ENCODE results near the gene SPOCK1. TPM values are rescaled to one million over a fixed set of nuclear protein-coding genes. Genes with fewer than 3 reads are reported as not detected.

The SPOCK1 gene
- total RNA-seq, 1 experiment from 2014 or later, result 0.27 TPM

DNA sequence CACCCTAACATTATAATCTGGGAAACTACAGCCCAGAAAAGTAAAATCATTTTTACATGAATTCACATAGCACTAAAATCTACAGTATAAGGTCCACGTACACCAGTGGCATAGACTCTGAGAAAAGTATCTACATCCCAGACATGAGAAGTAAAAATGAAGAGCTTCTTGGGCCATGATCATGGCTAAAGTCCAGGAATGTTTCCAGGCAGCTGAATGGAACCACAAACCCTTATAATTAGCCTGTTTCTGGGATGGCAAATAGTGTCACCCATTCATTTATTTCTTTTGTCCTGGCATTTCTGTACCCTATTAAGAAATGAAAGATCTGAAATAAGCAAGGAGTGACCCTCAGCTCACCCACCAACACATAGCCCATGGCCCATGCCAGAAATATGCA is 217.9 kb downstream of the SPOCK1 start:
- Histone ChIP-seq H3K4me1 (ENCODE audit: control insufficient read depth in 1 of 2, insufficient read depth in 2 of 2, low read length in 2 of 2) (no peaks in the 10 kb centered on the region), H2AFZ (ENCODE audit: low read depth, low read length, poor library complexity, severe bottlenecking) (no peak overlapping the region), H3K9me2 (ENCODE audit: insufficient read depth) (no peaks in the 10 kb centered on the region), H3K4me2 (ENCODE audit: low read length) (no peak overlapping the region), H3K9me3 (ENCODE audit: control insufficient read depth in 1 of 2, insufficient read depth in 1 of 2, low read depth in 1 of 2, low read length in 2 of 2) (no peaks in the 10 kb centered on the region), H3K27ac (ENCODE audit: low read depth, low read length) (no peak overlapping the region), H3K27me3 (ENCODE audit: insufficient read depth, low read length) (peaks cover 21% of the 10 kb centered on the region), H3K9ac (ENCODE audit: low read length) (no peak overlapping the region), H4K20me1 (ENCODE audit: insufficient read depth) (no peaks in the 10 kb centered on the region), H3K79me2 (ENCODE audit: insufficient read depth, low read length) (no peaks in the 10 kb centered on the region), H3K4me3 (replicated peaks in 1 of 2; ENCODE audit: low read depth in 1 of 2, low read length in 2 of 2) (no peak overlapping the region), H3K36me3 (ENCODE audit: control insufficient read depth in 1 of 2, insufficient read depth in 2 of 2, low read length in 2 of 2) (no peaks in the 10 kb centered on the region)
- BruUV-seq (replicated peaks), result no TSS peak
- ChIA-PET CTCF (no interaction called here), POLR2A (no interaction called here), RAD21 (ENCODE audit: low non-redundant PET in 1 of 2, low total read pairs in 2 of 2, uncharacterized antibody in 2 of 2, unreplicated experiment in 2 of 2) (no interaction called here)
- intact Hi-C loops (cut with micrococcal nuclease), result no loop called here
- TF ChIP-seq ZFX (IDR thresholded peaks at IDR 0.05) (no peak), YY1 (IDR thresholded peaks at IDR 0.05; ENCODE audit: extremely low read depth, insufficient replicate concordance, low read depth, low read length) (no peak)
- ATAC-seq (no peak), DNase-seq (ENCODE audit: low read depth, low spot score) (no peak)

DNA sequence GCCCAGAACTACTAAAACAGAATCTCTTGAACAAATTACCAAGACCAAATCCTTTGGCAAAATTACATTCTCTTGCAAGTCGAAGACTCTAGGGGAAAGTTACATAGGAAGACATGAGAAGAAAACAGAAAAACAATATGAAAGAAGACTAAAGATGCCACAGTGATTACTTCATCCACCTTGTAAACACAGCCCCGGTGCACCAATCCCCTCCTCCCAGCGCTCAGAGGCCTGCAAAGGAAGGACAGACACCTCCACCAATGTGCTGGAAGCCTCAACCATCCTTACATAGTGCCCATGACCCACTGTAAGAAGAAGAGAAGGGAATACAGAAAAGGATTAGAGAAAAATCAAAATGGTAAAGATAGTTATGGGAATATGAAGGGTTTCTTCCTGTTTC is 218.5 kb downstream of the SPOCK1 start:
- Histone ChIP-seq H4K20me1 (ENCODE audit: insufficient read depth) (no peaks in the 10 kb centered on the region), H3K9me2 (ENCODE audit: insufficient read depth) (no peaks in the 10 kb centered on the region), H3K4me1 (ENCODE audit: control insufficient read depth in 1 of 2, insufficient read depth in 2 of 2, low read length in 2 of 2) (no peaks in the 10 kb centered on the region), H3K9ac (ENCODE audit: low read length) (no peak overlapping the region), H3K4me3 (replicated peaks in 1 of 2; ENCODE audit: low read depth in 1 of 2, low read length in 2 of 2) (no peak overlapping the region), H3K27ac (ENCODE audit: low read depth, low read length) (no peak overlapping the region), H3K27me3 (ENCODE audit: insufficient read depth, low read length) (peaks cover 20% of the 10 kb centered on the region), H3K4me2 (ENCODE audit: low read length) (no peak overlapping the region), H2AFZ (ENCODE audit: low read depth, low read length, poor library complexity, severe bottlenecking) (no peak overlapping the region), H3K36me3 (ENCODE audit: control insufficient read depth in 1 of 2, insufficient read depth in 2 of 2, low read length in 2 of 2) (no peaks in the 10 kb centered on the region), H3K79me2 (ENCODE audit: insufficient read depth, low read length) (no peaks in the 10 kb centered on the region), H3K9me3 (ENCODE audit: control insufficient read depth in 1 of 2, insufficient read depth in 1 of 2, low read depth in 1 of 2, low read length in 2 of 2) (no peaks in the 10 kb centered on the region)
- TF ChIP-seq, protein P1, sequence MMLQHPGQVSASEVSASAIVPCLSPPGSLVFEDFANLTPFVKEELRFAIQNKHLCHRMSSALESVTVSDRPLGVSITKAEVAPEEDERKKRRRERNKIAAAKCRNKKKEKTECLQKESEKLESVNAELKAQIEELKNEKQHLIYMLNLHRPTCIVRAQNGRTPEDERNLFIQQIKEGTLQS (IDR thresholded peaks at IDR 0.05), result no peak
- TF ChIP-seq SP1 (IDR thresholded peaks at IDR 0.05; ENCODE audit: low read depth), result no peak
- TF ChIP-seq, protein P2, sequence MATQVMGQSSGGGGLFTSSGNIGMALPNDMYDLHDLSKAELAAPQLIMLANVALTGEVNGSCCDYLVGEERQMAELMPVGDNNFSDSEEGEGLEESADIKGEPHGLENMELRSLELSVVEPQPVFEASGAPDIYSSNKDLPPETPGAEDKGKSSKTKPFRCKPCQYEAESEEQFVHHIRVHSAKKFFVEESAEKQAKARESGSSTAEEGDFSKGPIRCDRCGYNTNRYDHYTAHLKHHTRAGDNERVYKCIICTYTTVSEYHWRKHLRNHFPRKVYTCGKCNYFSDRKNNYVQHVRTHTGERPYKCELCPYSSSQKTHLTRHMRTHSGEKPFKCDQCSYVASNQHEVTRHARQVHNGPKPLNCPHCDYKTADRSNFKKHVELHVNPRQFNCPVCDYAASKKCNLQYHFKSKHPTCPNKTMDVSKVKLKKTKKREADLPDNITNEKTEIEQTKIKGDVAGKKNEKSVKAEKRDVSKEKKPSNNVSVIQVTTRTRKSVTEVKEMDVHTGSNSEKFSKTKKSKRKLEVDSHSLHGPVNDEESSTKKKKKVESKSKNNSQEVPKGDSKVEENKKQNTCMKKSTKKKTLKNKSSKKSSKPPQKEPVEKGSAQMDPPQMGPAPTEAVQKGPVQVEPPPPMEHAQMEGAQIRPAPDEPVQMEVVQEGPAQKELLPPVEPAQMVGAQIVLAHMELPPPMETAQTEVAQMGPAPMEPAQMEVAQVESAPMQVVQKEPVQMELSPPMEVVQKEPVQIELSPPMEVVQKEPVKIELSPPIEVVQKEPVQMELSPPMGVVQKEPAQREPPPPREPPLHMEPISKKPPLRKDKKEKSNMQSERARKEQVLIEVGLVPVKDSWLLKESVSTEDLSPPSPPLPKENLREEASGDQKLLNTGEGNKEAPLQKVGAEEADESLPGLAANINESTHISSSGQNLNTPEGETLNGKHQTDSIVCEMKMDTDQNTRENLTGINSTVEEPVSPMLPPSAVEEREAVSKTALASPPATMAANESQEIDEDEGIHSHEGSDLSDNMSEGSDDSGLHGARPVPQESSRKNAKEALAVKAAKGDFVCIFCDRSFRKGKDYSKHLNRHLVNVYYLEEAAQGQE (IDR thresholded peaks at IDR 0.05; ENCODE audit: low read depth), result no peak
- TF ChIP-seq EZH2phosphoT487 (IDR thresholded peaks at IDR 0.05; ENCODE audit: borderline replicate concordance), result no peak
- TF ChIP-seq, protein P3, sequence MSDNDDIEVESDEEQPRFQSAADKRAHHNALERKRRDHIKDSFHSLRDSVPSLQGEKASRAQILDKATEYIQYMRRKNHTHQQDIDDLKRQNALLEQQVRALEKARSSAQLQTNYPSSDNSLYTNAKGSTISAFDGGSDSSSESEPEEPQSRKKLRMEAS (IDR thresholded peaks at IDR 0.05), result no peak
- no peak for TF ChIP-seq SRF (IDR thresholded peaks at IDR 0.05; ENCODE audit: low read depth)
- TF ChIP-seq ZNF274 (IDR thresholded peaks at IDR 0.05; ENCODE audit: low read depth, low read length), result no peak
- no peak for TF ChIP-seq ZFX (IDR thresholded peaks at IDR 0.05)
- BruUV-seq (replicated peaks), result no TSS peak
- ChIA-PET CTCF (no interaction called here), POLR2A (no interaction called here), RAD21 (ENCODE audit: low non-redundant PET in 1 of 2, low total read pairs in 2 of 2, uncharacterized antibody in 2 of 2, unreplicated experiment in 2 of 2) (no interaction called here)
- ATAC-seq (no peak), DNase-seq (ENCODE audit: low read depth, low spot score) (no peak)
- intact Hi-C loops (cut with micrococcal nuclease), result no loop called here

All from HCT116 (cell line).